Left renal cortex interstitium (tissue), 4 donors: ENCODE results near the gene TP73. TPM values are rescaled to one million over a fixed set of nuclear protein-coding genes. Genes with fewer than 3 reads are reported as not detected.

ENCODE experiments used
- DNase-seq, 4 donors: peaks; one replicate each; pipeline ENCODE4 v3.0.0-alpha.2; 2013; ENCODE audit warnings: low read depth in 4 of 4, low spot score in 2 of 4, missing footprints in 1 of 4
- polyA plus RNA-seq, 4 donors: library from polyadenylated mRNA; unstranded; fragments of 120-200 nt; gene quantifications; one replicate each; pipeline ENCODE4 v1.2.1, GENCODE V29; 2013; ENCODE audit not compliant: insufficient read length in 4 of 4

Gene TP73
- polyA plus RNA-seq, 4 donors, result 0.51 to 1.4 (median 0.67) TPM

DNA sequence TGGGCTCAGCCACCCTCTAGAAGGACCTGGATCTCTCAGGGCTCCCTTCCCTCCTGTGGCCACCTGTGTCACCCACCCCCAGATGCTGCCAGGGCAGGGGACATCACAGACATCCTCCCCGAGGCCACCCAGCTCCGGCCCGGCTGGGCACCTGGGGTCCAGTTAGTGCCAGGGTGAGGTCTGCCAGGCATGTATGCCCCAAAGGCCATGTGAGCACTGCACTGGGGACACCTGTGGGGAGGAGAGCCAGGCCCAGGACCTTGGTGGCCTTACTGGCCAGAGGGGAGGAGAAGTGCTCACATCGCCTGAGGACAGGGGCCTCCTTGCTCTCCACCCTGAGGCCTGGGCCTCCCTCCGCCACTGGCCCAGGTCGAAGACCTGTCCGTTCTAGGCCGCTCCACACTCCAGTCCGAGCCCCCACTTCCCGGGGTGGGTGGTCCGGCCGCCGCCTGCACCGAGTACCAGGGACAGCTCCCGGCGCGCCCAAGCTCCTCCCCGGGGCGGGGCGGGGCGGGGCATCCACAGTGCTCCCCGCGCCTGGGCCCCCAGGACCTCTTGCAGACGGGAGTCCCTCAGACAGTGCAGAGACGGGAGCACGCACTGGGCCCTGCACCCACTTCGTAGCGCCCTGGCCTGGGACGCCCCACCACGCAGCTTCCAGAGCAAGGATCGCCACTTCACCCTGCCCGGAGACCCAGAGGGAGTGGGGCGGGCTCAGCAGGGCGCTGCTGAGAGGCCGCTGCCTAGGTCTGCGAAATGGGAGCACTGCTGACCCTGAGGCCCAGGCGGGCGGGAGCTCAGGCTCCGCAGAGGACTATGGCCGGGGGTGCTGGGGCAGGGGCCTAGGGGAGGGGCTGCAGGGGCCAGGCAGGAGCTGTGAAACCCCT is 65.6 kb downstream of the TP73 start:
- no peak for DNase-seq

GRCh38 chr1:3718764-3719163 is 66.4 kb downstream of the TP73 start:
- no peak for DNase-seq

- DNase-seq, result no peak
Observed at GRCh38 chr1:3721955-3722465, 69.7 kb downstream of the TP73 start.

- no peak for DNase-seq
Observed at GRCh38 chr1:3722846-3723245, 70.5 kb downstream of the TP73 start.

DNA sequence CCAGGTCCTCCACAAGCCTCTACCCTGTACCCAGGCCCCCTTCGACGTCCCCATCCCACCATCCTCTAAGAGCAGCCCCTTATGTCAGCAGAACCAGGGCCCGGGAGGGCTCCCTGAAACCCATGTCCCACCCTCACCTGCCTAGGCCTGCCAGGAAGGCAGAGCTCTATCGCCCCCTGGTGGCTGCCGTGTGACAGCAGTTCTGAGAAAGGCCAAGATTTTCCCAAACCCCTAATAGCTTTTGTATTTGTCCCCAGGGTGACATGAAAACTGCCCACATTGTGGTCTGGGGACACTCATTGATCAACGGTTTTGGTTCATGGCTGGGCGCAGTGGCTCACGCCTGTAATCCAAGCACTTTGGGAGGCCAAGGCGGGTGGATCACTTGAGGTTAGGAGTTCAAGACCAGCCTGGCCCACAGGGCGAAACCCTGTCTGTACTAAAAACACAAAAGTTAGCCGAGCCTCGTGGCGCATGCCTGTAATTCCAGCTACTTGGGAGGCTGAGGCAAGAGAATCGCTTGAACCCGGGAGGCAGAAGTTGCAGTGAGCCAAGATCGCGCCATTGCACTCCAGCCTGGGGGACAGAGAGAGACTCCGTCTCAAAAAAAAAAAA is 72.2 kb downstream of the TP73 start:
- peak in 2 of 4 donors; percentile 37 to 56 for DNase-seq

DNA sequence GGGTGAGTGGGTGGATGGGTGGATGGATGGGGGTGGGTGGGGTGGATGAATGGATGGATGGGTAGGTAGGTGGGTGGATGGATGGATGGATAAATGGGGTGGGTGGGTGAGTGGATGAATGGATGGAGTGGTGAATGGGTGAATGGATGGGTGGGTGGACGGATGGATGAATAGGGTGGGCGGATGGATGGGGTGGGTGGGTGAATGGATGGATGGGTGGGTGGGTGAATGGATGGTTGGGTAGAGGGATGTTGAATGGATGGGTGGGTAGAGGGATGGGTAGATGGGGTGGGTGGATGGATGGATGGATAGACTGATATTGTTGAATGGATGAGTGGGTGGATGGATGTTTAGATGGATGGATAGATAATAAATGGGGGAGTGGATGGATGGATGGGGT is 73.0 kb downstream of the TP73 start:
- no peak for DNase-seq

GRCh38 chr1:3727042-3727824 is 74.9 kb downstream of the TP73 start:
- no peak for DNase-seq

- DNase-seq, result no peak
Observed at GRCh38 chr1:3727825-3728776, 75.8 kb downstream of the TP73 start.

DNA sequence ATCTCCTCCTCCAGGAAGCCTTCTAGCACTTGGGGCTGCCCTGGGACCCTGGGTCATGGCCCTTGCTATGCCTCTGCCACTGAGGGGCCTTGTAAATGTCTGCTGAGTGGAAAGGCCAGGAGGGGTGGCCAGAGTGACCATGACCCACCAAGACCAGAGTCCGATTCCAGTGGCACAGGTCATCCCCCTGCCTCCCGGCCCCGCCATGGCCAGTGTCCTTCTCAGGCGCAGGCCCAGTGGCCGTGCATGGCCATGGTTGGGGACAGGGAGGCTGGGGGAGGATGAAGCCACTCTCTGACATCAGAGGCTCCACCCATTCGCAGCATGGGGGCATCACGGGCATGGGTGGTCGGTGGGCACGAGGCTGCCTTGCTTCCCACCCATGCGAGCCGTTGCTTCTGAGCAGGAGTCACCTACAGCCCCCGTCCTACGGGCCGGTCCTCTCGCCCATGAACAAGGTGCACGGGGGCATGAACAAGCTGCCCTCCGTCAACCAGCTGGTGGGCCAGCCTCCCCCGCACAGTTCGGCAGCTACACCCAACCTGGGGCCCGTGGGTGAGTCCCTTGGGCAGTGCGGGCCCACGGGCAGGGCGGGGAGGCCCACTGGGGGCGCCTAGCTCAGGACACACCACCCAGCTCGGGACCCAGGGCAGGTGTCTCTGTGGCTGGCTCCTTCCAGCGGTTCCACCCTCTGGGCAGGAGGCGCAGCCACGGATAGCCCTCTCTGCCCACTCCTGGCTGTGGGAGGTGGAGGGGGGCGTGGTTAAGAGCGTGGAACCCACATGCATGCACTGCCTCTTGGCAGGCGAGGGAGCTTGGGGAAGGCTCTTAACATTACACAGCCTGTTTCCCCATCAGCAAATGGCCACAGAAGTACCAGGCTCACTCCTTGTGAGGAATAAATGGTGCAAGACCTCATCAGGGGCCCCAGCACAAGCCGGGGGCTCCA is 77.6 kb downstream of the TP73 start:
- no peak for DNase-seq

- DNase-seq, result no peak
Observed at GRCh38 chr1:3730543-3731247, 78.4 kb downstream of the TP73 start.

GRCh38 chr1:3731583-3732433 is 79.5 kb downstream of the TP73 start:
- DNase-seq, result no peak

DNA sequence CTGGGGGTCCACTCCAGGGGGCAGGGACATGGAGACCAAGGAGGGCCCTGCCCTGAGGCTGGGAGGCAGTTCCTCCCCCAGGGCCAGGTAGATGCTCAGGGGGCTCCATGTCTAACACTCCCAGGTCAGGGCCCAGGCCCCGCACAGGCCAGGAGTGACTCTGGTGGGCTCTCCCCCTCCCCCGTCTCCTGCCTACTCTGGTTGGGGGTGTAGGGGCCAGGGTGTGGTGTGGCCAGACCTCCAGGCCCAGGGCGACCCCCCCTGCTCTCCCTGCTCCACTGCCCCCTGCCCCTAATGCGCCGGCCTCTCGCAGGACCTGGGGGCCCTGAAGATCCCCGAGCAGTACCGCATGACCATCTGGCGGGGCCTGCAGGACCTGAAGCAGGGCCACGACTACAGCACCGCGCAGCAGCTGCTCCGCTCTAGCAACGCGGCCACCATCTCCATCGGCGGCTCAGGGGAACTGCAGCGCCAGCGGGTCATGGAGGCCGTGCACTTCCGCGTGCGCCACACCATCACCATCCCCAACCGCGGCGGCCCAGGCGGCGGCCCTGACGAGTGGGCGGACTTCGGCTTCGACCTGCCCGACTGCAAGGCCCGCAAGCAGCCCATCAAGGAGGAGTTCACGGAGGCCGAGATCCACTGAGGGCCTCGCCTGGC is 80.2 kb downstream of the TP73 start:
- no peak for DNase-seq

GRCh38 chr1:3733094-3733882 is 81.0 kb downstream of the TP73 start:
- DNase-seq, result no peak

GRCh38 chr1:3733883-3734589 is 81.7 kb downstream of the TP73 start:
- no peak for DNase-seq

- DNase-seq, result no peak
Observed at GRCh38 chr1:3734602-3735001, 82.3 kb downstream of the TP73 start.
